ENCODE measurements around the gene NTM.

NTM gene

GRCh38 chr11:131409345-131409744, 38.9 kb downstream of the NTM start:
- peak overlapping the region; percentile 98; the same call in 1 of the 2 replicates for H3K27ac ChIP-seq
- TF ChIP-seq CTCF (conservative IDR thresholded peaks at IDR 0.05), result no peak

GRCh38 chr11:131411636-131412035, 41.2 kb downstream of the NTM start:
- TF ChIP-seq CTCF (conservative IDR thresholded peaks at IDR 0.05), result no peak
- H3K27ac ChIP-seq, result no peak overlapping the region

GRCh38 chr11:131412061-131412460, 41.6 kb downstream of the NTM start:
- TF ChIP-seq CTCF (conservative IDR thresholded peaks at IDR 0.05), result no peak
- no peak overlapping the region for H3K27ac ChIP-seq

- H3K27ac ChIP-seq, result peak overlapping the region; percentile 86; the same call in 1 of the 2 replicates
- no peak for TF ChIP-seq CTCF (conservative IDR thresholded peaks at IDR 0.05)
Observed at GRCh38 chr11:131413217-131413616, 42.8 kb downstream of the NTM start.

GRCh38 chr11:131418189-131418588, 47.8 kb downstream of the NTM start:
- no peak for TF ChIP-seq CTCF (conservative IDR thresholded peaks at IDR 0.05)
- peak overlapping the region; percentile 6; the same call in 1 of the 2 replicates for H3K27ac ChIP-seq

- no peak for TF ChIP-seq CTCF (conservative IDR thresholded peaks at IDR 0.05)
- no peak overlapping the region for H3K27ac ChIP-seq
Observed at GRCh38 chr11:131421066-131421855, 50.8 kb downstream of the NTM start.

GRCh38 chr11:131422029-131422428, 51.6 kb downstream of the NTM start:
- no peak overlapping the region for H3K27ac ChIP-seq
- TF ChIP-seq CTCF (conservative IDR thresholded peaks at IDR 0.05), result no peak

Measured in VCaP (cell line).